Frontal cortex (tissue), 4 donors: ENCODE measurements around the gene MPP2. TPM values are rescaled to one million over a fixed set of nuclear protein-coding genes. Genes with fewer than 3 reads are reported as not detected.
A peak's percentile ranks its signal among the peaks of the same experiment; 100 is the strongest.
"Not testable (repeated sequence)": the region's sequence is repeated elsewhere in the genome, so short reads cannot be mapped to it uniquely, and the experiment has no call there.

ENCODE experiments used
- DNase-seq, 2 donors: peaks; one replicate each; pipeline ENCODE4 v3.0.0; 2012; ENCODE audit warnings: low spot score in 2 of 2
- FAIRE-seq: peaks from 2 replicates; lab custom pipeline; 2012; peaks lifted over from hg19 to GRCh38; lab: Jason Lieb, UNC
- total RNA-seq: library from RNA; depleted of rRNA; stranded (reverse); fragments of >200 nt; gene quantifications from one replicate; pipeline ENCODE4 v1.2.3, GENCODE V29; 2014
- donor health status: control.
- donor health status: control.
- donor health status: control.

The MPP2 gene, protein sequence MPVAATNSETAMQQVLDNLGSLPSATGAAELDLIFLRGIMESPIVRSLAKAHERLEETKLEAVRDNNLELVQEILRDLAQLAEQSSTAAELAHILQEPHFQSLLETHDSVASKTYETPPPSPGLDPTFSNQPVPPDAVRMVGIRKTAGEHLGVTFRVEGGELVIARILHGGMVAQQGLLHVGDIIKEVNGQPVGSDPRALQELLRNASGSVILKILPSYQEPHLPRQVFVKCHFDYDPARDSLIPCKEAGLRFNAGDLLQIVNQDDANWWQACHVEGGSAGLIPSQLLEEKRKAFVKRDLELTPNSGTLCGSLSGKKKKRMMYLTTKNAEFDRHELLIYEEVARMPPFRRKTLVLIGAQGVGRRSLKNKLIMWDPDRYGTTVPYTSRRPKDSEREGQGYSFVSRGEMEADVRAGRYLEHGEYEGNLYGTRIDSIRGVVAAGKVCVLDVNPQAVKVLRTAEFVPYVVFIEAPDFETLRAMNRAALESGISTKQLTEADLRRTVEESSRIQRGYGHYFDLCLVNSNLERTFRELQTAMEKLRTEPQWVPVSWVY
- total RNA-seq: 13.9 TPM

DNA sequence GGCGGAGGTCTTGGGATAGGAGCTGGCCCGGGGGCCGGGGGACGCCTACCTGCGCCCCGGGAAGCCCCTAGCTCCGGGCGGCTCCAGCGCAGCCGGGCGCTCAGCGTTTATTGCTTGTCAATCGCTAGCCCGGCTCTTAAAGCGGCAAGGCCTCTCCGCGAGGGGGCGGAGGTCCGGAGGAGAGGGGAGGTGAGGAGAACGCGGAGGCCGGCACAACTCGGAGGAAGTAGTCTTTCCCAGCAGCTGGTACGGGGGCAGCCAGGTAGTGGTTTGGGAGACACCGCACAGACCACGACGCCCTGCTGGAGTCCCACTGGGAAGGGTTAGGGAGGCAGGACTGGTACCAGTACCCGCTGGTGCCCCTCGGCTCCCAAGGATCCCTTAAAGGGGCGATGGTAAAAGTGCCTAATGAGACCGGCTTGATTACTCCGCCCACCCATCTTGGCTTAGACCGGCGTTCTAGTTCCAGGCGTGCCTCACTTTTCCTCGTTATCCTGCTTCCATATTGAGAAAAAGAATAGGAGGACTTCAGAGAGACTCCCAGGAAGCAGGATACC lies at the start of gene MPP2:
TSS of gene MPP2 (minus strand) at position 112 of the 557 bp plus-strand sequence. CDS start 3,076 bp downstream, outside the sequence.
- FAIRE-seq (no peak), DNase-seq (peak; percentile 68 to 77)

DNA sequence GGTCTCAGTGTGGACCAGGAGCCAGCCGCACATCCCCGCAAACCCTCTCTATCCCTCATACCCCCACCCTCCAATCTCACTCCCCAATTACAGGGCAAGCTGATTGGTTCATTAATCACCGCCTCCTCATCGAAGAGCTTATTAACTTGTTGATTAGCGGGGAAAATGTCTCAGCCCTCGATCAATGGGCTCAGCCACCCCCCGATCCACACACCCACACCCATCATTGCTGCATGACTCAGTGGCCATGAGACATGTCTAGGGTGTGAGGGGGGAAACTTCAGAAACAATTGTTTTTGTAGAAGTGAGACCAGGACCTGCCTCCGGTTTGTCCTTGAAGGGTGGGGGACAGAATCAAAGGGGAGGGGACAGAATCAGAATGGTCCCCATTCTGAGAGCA lies 48.9 kb upstream of the MPP2 start:
- FAIRE-seq (no peak), DNase-seq (no peak)

DNA sequence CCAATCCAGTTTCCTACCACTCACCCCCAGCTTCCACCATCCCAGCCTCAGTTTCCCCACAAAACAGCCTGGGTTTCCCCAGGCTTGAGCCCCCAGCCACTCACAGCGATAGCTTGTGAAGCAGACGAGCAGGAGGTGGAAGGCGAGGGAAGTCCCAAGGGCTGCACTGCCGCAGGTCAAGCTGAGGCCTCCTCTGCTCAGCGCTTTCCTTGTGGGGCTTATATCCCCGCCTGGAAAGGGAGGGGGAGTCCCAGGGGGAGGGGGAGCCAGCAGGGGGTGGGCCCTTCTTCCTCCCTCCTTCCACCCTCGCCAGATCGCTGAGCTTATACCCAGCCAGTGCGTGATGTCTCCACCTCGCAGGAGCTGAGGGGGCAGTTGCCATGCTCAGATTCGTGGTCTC lies 46.4 kb upstream of the MPP2 start, which contains the start of gene PYY:
TSS of gene PYY (minus strand) at position 195 of the 400 bp plus-strand sequence. CDS start 457 bp downstream, outside the sequence.
- no peak for FAIRE-seq
- DNase-seq: no peak

DNA sequence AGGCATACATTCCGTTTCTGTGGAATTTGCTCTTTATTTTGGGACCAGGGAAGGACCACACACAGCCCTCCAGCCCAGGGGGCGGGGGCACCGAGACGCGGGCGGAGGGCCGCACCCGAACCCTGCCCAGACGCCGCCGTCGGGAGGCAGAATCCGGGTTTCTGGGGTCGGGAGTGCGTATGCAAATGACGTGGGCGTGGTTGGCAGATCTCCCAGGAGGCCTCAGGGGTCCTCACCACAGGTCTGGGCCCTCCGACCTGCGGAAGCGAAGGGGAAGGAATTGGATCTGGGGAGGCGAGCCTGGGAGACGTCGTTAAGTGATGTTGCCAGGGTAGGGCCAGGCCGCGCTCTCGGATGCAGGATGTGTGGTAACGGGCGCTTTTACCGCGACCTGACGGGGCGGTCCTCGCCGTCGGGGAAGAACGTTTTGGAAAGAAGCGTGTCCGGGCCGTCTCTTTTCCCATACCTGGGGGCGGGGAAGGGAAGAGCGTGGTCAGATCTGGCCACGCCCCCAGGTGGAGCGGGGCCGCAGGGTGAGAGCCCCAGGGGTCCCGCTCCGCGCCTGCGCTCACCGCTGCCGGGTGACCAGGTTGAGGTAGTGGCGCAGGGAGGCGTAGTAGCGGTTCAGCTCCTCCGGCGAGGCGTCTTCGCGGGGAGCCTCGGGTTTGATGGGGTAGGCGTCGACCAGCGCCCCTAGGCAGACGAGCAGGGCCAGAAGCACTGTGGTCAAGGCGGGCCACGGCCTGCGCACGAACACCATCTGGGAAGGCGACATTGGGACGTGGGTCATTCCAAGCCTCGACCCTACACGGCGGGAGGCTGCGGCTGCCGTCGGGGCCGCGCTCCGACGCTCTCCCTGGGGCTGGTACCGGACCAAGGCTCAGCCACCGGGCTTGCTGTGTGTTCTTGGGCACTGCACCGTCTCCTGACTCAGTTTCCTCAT lies 45.7 kb upstream of the MPP2 start:
- FAIRE-seq: no peak
- DNase-seq: no peak

DNA sequence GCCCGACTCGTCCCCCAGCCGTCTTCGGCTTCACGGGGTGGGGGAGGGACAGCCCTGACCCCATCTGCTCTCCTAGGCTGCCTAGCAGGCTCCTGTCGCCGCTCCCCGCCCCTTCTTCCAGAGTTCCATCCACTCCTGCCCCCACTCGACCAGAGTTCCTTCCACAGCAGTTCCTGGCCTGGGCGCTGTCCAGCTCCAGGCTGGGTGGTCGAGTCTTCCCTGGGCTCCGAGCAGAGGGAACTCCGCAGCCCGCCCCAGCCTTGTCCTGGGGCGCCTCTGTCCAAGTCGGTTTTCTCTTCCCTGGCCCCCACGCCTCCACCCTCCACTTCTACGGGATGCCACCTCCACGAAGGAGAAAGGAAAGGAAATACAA lies 45.0 kb upstream of the MPP2 start:
- DNase-seq (no peak), FAIRE-seq (no peak)

DNA sequence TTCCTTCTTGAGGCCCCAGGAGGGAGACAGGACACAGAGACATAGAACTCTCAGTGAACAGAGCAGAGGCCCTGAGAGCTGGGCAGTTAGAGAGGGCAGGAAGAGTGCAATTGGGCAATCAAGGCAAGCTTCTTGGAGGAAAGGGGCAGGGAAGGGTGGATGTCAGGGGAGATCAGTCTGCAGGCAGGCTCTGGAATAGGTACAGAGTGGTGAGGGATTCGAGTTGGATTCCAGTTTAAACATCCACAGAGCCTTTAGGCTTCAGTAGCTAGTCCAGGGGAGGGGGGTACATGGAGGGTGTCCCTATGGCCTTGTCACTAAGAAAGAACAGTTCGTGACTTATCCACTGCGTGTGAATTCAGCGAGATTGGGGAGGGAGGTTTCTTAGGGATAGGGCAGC lies 44.4 kb upstream of the MPP2 start:
- FAIRE-seq: no peak
- DNase-seq: no peak

DNA sequence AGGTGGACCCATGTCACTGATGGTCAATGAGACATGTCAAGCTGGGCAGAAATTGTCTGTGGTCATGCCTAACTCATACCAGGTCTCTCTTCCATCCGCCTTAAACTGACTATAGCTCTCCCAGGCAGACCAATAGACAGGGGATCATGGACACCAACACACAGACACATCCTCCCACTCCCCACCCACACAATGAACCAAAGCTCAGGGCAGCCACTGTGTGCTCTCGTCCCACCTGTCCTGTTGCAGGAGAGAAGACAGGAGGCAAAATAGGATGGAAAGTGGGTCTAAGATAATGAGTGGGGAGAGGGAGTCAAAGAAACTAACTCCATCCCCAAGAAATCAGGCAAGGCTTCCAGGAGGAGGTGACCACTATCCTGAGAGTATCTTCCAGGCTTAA lies 43.2 kb upstream of the MPP2 start:
- DNase-seq (no peak), FAIRE-seq (no peak)

DNA sequence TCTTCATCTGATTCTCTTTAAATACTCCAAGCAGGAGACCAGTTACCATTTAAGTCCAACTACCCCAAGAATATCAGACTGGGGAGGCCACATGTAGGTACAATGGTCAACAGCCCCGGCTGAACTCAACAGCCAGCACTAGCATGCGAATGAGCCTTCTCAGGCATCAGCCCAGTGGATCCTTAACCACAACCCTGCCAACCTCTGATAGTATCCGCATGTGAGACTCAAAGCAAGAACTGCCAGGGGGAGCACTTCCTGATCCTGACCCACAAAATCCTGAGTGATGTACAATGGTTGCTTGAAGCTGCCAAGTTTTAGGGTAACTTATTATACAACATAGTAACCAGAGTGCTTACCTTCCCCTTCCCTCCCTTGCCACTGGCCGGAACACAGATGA lies 42.4 kb upstream of the MPP2 start:
- no peak for DNase-seq
- FAIRE-seq: no peak

DNA sequence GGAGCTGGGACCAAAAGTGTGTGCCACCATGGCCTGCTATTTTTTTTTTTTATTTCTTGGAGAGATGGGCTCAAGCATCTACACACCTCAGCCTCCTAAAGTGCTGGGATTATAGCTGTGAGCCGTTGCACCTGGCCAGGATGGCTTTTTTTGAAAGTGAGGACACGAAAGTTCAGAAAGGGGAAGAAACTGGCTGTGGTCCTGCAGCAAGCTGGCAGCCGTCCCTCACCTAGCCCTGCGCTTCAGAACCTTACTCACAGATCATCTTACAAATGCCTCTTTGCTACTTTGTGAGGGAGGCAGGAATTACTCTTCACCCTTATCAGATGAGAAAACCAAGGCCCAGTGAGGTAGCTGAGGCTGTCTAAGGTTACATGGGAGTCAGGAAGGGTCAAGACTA lies 39.4 kb upstream of the MPP2 start:
- DNase-seq: no peak
- no peak for FAIRE-seq

DNA sequence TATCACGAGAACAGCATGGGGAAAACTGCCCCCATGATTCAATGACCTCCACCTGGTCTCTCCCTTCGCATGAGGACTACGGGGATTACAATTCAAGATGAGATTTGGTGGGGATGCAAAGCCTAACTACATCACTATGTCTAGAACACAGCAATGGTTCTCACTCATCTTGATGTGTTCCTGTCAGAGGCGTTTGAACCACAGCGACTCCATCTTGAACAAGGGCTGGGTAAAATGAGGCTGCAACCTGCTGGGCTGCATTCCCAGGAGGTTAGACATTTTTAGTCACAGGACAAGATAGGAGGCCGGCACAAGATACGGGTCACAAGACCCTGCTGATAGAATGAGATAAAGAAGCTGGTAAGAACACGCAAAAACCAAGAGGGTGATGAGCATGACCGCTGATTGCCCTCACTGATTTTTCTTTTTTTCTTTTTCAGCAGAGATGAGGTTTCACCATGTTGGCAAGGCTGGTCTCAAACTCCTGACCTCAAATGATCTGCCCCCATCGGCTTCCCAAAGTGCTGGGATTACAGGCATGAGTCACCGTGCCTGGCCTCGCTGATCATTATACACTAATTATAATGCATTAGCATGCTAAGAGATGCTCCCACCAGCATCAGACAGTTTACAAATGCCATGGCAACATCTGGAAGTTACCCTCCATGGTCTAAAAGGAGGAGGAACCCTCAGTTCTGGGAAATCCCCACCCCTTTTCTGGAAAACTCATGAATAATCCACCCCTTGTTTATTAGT lies 37.9 kb upstream of the MPP2 start:
- FAIRE-seq: no peak

DNA sequence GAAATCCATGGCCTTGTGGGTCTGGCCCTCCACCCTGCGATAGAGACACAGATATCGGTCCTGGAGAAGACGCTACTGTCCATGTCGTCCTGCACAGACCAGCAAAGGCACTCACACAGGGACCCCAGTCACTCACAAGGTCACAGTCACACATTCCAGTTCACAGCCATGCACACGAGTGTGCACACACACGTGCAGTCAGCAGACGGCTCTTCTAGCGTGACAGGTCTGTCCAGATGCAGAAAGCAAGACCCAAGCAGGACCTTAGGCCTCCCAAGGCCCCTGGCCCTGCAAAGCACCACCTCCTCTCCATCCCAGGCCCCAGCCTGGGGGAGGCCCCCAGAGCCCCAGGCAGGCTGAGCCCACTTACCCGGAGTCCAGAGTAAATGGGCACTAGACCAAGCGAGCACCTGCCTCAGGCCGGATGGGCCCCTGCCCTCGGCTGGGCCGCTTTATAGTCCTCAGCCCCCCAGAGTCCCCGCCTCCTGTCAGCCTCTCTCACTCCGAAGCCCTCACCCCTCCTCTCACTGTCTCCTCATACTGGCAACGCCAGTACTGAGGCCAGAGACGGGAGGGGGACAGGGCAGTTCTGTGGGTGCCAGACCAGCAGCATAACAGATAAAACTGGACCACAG lies 34.8 kb upstream of the MPP2 start, which contains the start of gene PPY:
TSS of gene PPY (minus strand) at position 426 of the 635 bp plus-strand sequence. CDS start 822 bp downstream, outside the sequence.
- DNase-seq (no peak), FAIRE-seq (no peak)

More for the DNA sequence above, 37.9 kb upstream of the MPP2 start:
- no peak for DNase-seq

DNA sequence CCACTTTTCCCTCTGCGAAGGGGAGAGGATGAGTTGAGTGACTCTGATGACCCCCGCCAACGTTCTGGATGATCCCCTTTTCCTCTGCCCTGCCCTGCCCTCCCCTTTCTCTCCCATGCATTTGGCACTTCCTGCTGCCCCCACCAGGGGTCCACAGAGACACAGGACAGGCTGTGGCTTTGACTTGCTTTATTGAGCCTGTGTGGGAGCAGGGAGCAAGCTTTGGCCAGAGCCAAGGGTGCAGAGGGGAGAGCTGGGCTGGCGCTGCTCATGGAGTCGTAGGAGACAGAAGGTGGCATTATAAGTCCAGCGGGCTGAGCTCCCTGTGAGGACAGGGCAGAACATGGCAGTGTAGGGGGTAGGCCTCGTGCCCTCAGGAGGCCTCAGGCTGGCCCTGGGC lies 33.3 kb upstream of the MPP2 start:
- no peak for FAIRE-seq
- no peak for DNase-seq

DNA sequence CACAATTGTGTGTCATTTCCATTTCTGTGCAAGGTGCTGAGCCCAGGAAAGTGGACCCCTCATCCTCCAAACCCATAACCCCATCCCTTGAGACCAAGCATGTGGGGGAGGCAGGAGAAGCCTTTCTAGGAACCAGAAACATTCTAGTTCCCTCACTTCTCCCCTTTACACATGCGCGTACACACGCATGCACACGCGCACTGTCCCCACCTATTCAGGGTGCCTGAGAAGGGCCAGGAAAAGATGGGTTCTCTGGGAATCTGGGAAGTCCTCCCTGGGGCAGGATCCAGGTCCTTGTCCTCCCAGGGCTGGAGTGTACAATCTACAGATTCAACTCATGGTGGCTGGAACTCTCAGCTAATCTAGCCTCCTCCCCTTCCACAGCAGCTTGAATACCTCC lies 32.5 kb upstream of the MPP2 start:
- FAIRE-seq (no peak), DNase-seq (no peak)

DNA sequence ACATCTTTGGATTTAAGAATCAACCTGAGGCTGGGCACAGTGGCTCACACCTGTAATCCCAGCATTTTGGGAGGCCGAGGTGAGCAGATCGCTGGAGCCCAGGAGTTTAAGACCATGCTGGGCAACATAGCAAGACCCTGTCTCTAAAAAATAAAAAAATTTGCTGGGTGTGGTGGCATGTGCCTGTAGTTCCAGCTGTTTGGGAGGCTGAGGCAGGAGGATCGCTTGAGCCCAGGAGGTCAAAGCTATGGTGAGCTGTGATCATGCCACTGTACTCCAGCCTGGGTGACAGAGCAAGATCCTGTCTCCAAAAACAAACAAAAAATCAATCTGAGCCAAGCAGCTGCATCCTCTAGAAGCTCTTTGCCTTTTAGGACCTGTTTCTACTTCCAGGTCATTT lies 32.1 kb upstream of the MPP2 start:
- not testable (repeated sequence) for FAIRE-seq, DNase-seq

DNA sequence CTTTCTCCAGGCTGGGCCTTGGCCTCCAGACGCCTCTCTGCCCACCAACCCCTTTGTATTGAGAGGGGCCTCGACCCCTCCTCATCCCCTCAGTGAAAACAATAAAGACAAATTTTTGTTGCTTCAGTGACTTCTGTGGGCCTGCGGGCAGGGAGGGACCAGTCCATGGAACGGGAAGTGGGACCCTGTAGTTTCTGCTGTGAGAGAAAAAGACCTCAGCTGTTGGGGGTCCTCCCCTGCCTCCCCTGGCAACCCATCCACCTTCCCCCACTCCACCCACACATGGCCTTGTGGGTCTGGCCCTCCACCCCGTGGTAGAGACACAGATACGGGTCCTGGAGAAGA lies 31.5 kb upstream of the MPP2 start:
- DNase-seq: no peak
- FAIRE-seq: no peak

DNA sequence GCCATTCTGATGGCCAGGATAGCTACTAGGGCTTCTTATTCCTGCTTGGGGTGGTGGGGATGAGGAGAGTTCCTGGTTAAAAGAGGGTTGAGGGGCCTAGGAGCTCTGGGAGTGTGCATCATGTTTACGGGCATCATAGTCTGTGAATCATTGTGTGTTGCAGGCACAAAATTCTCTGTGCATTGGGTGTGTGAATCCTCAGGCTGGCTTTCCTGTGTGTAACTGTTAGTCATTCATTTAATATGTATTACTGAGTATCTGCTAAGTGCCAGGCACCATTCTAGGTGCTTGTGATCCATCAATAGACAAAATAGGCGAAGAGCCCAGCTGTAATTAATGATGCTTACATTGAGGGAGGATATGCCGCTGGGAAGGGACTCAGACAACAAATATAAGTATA lies 29.1 kb upstream of the MPP2 start:
- DNase-seq (no peak), FAIRE-seq (no peak)

DNA sequence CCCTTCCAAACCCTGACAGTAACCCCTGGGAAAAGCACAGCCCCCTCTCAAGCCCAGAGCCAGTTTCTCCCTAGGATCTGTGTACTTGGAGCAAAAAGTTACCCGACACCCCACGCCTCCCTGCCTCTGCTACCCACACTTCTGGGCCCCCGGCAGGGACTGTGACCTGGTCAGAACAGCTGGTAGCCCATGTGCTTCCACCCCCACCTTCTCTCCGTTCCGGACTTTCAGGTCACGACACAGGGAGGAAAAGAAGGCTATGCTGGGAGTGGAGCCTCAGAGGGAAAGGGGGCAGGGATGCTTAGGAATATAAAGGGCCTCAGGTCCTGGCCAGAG lies 28.6 kb upstream of the MPP2 start:
- DNase-seq (no peak), FAIRE-seq (no peak)

DNA sequence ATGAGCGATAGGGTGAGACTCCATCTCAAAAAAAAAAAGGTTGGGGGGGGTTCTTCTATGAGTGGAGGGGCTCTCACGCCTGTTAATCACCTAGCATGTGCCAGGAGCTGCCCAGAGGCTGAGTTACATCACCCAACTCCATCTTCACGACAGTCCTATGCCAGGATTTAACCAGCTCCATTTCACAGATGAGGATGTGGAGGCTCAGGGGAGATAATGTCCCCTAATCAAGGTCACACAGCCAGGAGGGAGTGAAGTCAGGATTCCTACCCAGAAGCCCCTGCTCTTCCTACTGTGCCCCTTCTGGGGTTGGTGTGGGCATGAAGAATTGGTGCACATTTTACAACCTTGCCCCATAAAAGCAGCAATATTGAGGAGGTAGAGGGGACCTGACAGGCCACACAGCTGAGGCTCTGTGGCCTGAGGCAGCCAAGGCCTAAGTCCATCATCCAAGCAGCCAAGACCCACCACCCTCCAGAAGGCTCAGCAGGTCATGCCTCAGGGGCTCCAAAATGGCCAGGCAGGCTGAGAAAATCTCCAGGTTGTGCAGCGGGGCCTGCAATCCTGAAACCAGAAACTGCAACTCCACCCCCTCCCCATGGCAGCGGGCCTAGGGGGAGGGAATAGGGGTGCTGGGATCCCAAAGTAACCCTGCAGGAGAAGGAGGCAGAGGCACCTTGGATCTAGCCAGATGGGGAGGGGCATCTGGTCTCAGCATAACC lies 28.0 kb upstream of the MPP2 start:
- no peak for FAIRE-seq
- no peak for DNase-seq

DNA sequence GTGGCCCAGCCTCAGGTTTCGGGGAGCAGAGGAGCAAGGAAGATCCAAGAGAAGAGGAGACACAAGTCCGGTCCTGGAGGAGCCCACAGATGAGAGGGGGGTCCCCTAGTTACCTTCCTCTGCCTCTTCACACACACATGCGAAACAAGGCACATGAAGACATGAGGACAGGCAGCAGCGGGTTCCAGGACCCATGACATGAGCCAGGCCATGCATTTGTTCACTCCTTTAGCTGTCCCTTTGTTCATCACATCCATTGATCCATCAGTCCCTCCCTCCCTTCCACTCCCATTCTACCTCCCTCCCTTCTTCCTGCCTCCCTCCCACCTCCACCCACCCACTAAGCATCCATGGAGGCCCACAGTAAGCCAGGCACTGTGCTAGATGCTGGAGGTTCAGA lies 25.6 kb upstream of the MPP2 start:
- no peak for FAIRE-seq
- DNase-seq: no peak
